Activated gamma-delta T cell treated with anti-CD3 and anti-CD28 coated beads, Interleukin-2, amount 50 U/mL, for 16 hours (primary cell): ENCODE results near the gene SPDYE11.
"Not testable (repeated sequence)": the region's sequence is repeated elsewhere in the genome, so short reads cannot be mapped to it uniquely, and the experiment has no call there.

ENCODE experiments used
- DNase-seq: peaks from one replicate; pipeline ENCODE4 v3.0.0-alpha.2; 2020; ENCODE audit warnings: low read depth

The SPDYE11 gene, protein sequence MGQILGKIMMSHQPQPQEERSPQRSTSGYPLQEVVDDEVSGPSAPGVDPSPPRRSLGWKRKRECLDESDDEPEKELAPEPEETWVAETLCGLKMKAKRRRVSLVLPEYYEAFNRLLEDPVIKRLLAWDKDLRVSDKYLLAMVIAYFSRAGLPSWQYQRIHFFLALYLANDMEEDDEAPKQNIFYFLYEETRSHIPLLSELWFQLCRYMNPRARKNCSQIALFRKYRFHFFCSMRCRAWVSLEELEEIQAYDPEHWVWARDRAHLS

GRCh38 chr7:73057811-73058210 lies at the start of gene SPDYE11:
Gene SPDYE11 (minus strand): TSS chr7:73057911. CDS start chr7:73056111, 1,800 bp downstream.
- not testable (repeated sequence) for DNase-seq

DNA sequence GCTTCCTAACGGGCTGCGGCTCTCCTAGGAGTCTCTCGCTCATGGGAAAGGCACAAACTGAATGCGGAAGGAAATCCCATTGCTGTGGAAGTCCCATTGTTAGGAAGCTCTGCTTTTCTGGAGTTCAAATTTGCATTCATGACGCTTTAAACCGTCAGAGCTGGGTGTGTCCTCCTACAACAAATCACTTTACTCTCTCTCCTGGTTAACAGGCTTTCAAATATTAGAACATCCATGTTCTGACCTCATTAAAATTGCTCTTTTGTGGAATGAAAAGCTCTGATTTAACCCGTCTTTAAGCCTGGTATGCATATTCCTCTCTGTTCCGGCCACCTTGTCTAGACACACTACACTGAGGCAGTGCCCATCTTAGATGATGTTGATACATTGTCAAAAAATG lies 28.2 kb upstream of the SPDYE11 start, which contains the start of gene SPDYE9:
Gene SPDYE9 (minus strand): TSS at position 101 of the 400 bp plus-strand sequence. CDS start 1,800 bp downstream, outside the sequence.
- not testable (repeated sequence) for DNase-seq

GRCh38 chr7:73029666-73030065 lies 28.0 kb downstream of the SPDYE11 start, which contains the start of gene SPDYE8:
Gene SPDYE8 (minus strand): TSS chr7:73029766. CDS start chr7:73027966, 1,800 bp downstream.
- not testable (repeated sequence) for DNase-seq

GRCh38 chr7:73006491-73006890 lies 51.2 kb downstream of the SPDYE11 start:
- DNase-seq = not testable (repeated sequence)

GRCh38 chr7:73005693-73006447 lies 51.8 kb downstream of the SPDYE11 start:
- peak; percentile 85 for DNase-seq

DNA sequence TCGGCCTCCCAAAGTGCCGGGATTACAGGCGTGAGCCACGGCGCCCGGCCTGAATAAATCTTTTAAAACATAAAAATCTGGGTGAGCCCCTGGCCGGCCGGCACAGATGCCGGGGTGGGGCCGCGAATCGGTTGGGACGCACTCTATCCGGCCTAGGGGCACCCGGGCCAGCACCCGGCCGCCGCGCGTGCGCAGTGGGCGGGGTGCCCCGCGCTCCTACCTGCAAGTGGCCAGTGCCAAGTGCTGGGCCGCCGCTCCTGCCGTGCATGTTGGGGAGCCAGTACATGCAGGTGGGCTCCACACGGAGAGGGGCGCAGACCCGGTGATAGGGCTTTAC lies 52.4 kb downstream of the SPDYE11 start:
- peak; percentile 51 for DNase-seq

DNA sequence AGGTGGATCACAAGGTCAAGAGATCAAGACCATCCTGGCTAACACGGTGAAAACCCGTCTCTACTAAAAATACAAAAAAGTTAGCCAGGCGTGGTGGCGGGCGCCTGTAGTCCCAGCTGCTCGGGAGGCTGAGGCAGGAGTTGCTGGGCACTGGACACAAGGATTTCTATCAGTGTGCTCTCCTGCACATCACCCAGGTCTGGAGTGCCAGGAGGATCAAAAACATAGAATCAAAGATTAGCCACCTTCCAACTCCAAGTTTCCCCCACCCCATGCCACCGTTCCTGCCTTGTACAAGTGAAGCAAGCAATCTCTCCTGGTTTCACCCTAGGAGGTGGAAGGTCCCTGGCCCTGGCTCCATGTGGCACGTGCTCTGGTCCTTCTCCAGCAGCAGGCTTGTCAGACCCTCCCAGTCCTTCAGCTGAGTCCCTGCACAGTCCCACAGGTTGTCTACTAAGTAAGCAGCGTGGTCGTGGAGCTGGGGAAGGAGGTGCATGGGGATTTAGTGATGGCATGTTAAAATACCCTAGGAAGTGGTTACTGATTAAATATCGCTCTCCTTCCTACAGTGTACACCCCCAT lies 59.7 kb downstream of the SPDYE11 start:
- not testable (repeated sequence) for DNase-seq
